Femur (tissue), 1 donor: ENCODE data around the gene CHD8.
A peak's percentile ranks its signal among the peaks of the same experiment; 100 is the strongest.
"Not testable (repeated sequence)": the region's sequence is repeated elsewhere in the genome, so short reads cannot be mapped to it uniquely, and the experiment has no call there.

Experiments
- DNase-seq: peaks from one replicate; pipeline ENCODE4 v3.0.0-alpha.2; 2017

The CHD8 gene, protein sequence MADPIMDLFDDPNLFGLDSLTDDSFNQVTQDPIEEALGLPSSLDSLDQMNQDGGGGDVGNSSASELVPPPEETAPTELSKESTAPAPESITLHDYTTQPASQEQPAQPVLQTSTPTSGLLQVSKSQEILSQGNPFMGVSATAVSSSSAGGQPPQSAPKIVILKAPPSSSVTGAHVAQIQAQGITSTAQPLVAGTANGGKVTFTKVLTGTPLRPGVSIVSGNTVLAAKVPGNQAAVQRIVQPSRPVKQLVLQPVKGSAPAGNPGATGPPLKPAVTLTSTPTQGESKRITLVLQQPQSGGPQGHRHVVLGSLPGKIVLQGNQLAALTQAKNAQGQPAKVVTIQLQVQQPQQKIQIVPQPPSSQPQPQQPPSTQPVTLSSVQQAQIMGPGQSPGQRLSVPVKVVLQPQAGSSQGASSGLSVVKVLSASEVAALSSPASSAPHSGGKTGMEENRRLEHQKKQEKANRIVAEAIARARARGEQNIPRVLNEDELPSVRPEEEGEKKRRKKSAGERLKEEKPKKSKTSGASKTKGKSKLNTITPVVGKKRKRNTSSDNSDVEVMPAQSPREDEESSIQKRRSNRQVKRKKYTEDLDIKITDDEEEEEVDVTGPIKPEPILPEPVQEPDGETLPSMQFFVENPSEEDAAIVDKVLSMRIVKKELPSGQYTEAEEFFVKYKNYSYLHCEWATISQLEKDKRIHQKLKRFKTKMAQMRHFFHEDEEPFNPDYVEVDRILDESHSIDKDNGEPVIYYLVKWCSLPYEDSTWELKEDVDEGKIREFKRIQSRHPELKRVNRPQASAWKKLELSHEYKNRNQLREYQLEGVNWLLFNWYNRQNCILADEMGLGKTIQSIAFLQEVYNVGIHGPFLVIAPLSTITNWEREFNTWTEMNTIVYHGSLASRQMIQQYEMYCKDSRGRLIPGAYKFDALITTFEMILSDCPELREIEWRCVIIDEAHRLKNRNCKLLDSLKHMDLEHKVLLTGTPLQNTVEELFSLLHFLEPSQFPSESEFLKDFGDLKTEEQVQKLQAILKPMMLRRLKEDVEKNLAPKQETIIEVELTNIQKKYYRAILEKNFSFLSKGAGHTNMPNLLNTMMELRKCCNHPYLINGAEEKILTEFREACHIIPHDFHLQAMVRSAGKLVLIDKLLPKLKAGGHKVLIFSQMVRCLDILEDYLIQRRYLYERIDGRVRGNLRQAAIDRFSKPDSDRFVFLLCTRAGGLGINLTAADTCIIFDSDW (N-terminal part only)

DNA sequence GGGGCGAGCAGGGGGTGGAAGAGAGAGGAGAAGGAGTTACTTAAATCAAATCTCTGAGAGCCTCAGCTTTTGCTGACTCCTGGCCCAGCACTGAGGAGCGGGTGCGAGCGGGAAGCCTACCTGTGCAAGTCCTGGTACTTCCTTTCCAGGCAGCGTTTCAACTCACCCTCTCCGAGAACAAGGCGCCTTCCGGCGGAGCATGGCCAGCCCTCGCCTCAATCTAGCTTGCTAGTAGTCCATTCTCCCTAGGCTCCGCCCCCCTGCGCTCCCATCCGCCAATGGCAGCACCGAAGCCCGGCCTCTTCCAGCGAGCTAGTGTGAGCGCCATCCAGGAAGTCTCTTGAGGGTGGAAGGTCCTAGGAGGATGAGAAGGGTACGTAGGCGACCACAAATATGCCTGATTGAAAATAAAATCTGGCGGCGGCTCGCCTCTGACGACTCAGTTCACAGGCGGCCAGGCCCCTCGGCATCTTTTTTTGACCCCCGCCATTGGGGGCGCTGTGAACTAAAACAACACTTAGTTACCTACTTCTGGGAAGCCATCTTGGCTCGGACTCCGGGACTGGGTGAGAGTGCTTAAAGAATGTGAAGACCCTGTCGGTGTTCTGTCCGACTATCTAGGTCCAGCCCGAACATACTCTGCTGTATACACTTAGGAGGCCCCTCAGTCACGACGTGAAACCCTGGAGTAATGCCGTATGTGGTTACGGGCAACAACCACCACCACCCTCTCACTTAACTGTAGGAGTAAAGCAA, at the start of gene CHD8:
TSS of gene CHD8 (minus strand) at position 212 of the 756 bp plus-strand sequence. CDS start 24,480 bp downstream, outside the sequence.
- DNase-seq = peak; percentile 100

- no peak for DNase-seq
Observed at GRCh38 chr14:21505012-21505553, 49.2 kb upstream of the CHD8 start.

- DNase-seq = no peak
Observed at GRCh38 chr14:21503376-21503775, 47.5 kb upstream of the CHD8 start.

- no peak for DNase-seq
Observed at GRCh38 chr14:21501568-21501967, 45.6 kb upstream of the CHD8 start.

DNA sequence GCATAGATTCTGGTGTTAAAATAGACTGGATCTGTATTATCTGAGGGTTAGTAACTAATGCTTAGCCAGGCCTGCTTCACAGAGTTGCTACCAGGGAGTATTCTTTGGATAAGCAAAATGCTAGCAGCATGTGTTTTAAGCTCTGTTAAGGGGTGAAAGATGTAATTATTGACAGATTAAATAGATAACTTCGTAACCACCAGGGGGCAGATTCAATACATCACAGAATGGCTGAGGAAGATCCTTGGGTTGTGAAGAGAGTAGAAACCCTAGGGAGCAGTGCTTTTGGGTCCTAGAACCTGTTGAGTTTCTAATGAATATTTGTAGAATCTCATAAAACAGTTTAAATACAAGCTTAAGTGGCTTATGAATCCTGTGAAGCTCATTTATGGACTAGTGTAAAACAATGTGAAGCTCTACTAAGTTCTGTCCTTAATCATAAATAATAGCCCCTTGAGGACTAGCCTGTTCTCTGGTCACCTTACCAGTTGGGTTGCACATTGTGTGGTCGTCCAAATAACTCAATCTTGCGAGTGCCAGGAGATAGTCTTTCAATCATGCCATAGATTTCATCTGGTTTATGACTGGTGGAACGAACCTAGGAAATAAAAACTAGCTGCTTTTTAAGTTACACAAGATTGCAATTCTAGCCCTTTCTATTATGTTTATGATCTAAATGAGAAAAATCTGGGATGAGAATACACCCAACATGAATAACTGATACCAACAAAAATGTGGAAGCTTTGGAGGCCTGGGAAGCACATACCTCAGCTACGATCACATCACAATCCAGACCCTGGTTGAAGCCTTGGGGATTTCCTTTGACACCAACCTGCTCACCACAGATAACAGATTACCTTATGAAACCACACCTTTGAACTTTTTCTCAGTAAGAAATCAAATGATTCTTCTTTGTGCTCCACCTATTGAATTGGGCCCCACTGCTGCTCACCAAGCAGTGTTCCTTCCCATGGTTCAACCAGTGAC, 42.9 kb upstream of the CHD8 start:
- DNase-seq = no peak

DNA sequence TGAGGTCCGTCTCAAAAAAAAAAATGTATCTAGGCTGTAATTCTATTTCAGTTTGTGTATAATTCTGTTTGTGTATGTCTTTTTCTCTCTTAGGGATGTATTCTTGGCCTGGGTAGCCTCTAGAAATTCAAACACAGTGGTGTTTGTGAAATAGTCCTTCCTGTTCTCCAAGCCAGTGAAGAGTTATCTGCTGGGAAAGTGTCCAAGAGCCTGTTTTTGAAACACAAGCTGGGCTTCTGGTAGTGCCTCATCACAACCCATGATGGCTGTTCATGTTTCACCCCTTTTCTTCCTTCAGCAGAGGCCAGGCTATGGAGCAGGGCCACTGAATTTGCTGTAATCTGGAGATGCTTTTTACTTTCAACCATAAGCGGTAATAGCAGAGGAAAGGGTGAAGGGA, 40.5 kb upstream of the CHD8 start:
- DNase-seq = no peak

DNA sequence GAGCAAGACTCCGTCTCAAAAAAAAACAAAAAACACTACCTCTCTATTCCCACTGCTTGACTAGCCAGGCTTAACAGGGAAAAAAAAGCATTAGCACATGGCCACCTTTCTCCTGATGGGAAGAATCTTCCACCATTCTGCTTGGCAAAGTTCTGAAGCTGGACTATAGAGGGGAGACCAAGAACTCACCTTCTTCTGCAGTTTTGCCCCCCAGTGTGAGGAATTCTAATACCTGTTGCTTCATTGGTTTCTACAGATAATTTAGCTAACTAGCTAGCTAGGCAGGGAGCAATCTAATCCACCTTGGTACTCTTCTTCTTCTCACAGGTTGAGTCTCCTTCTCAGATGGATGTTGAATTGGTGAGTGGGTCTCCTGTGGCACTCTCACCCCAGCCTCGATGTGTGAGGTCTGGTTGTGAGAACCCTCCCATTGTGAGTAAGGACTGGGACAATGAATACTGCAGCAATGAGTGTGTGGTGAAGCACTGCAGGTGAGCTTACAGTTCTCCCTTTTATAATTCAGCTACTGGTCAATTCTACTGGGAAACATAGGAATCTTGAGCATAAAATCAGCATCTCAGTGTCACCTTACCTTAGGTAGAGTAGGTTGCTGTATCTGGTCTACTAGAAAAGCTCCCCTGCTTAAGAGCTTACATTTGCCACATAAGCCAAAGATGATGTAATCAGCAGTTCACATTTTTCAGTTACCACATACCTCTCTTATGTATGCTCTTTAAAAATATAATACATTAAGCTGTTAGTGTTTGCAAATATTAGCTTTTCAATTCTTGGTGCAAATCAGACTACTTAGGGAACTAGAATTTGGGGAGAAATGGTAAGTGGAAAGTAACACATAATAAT, 39.2 kb upstream of the CHD8 start:
- no peak for DNase-seq

DNA sequence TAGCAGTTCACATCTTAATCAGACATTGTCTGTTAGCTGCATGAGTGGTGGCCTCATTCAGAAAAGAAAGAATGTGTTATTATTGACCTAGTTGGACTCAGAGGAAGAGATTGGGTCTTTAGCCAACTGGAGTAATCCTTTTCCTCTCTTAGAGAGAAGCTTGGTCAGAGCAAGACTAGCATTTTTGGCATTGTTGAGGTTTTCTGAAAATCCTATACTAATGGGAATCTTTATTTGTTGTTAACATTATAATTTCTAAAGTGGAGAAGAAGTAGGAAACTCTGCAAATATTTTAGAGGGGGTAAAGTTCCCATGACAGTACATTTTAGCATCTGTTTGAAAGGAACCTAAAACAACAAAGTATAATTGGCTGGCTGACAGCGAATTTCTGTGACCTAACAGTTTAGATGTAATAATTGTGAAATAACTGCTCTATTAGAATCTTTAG, 30.7 kb upstream of the CHD8 start:
- no peak for DNase-seq

DNA sequence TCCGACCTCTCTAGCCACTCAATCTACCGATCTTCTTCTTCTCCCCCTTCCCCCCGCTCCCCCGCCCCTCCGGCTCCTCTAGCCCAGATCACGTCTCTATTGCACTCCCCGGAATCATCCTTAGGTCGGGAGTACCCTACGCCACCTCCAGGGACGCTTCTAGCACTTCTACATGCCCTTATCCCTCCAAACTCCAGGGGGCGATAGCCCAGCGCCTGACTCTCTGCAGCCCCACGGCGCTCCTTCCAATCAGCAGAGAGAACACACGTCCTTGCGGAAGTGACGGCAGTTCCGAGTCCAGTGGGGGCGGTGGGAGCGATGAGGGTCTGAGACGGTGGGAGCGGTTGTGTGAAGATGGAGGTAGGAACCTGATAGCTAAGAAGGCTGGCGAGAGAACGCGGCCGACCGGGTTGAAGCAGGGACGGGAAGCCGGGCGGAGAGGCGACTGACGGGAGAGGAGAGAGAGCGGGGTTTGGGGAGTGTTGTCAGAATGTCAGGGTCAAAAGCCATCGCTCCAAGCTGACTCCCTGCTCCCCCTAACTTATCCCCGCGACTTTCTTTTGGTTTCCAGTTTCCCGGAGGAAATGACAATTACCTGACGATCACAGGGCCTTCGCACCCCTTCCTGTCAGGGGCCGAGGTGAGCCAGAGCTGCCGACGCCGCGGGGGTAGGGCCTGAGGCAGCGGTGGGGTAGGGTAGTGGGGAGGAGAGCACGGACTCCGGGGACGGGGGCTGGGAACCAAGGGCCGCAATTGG, 21.2 kb upstream of the CHD8 start, which contains the start of the genes RAB2B and TOX4:
TSS of gene RAB2B (minus strand) at position 35 of the 757 bp plus-strand sequence. CDS start 87 bp downstream, outside the sequence.
TSS of gene TOX4 (plus strand) at position 271 of the 757 bp plus-strand sequence. CDS start at position 355, 84 bp downstream.
- peak; percentile 99 for DNase-seq

GRCh38 chr14:21476523-21476924, 20.6 kb upstream of the CHD8 start:
- DNase-seq = no peak

- no peak for DNase-seq
Observed at GRCh38 chr14:21475767-21476522, 20.0 kb upstream of the CHD8 start.

DNA sequence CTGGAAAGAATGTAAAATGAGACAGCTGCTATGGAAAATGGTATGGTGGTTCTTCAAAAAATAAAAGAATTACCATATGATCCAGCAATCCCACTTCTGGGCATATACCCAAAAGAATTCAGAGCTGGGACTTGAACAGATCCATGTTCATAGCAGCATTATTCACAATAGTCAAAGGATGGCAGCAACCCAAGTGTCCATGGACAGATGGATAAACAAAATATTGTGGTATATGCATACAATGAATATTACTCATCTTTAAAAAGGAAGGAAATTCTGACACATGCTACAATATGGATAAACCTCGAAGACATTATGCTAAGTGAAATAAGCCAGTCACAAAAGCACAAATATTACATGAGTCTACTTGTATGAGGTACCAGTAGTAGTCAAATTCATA, 11.7 kb upstream of the CHD8 start:
- no peak for DNase-seq

DNA sequence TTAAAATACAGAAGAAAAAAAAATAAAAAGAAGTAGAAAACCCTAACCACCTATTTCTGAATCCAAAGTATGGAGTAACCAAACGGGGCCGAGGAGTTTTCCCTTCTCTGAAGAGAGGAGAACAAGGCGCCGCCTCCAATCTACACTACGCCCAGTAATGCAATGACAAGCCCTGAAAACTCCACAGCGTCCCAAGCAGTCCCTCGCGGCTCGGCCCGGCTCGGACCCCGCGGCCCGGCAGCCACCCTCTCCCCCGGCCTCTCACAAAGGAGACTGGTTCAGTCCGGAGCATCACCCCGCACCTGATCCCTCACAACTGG, 371 bp downstream of the CHD8 start:
- no peak for DNase-seq

GRCh38 chr14:21454843-21455544, 929 bp downstream of the CHD8 start:
- DNase-seq = no peak

DNA sequence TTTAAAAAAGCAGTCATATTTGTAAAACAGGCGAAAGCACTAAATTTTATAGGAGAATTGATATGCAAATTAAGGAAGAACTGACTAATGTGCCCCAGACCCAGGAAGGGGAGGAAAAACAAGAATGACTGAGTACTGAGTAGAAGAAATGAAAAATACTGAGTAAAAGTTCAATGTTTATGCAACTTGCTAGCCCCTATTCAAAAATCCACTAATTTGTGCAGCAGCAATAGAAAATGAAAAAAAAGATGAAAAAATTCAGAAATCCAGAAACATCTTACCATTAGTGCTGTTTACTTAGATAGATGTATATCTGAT, 6.1 kb downstream of the CHD8 start:
- DNase-seq = no peak

GRCh38 chr14:21442657-21443056, 13.3 kb downstream of the CHD8 start:
- DNase-seq = not testable (repeated sequence)

GRCh38 chr14:21440859-21441258, 15.1 kb downstream of the CHD8 start:
- DNase-seq = no peak
